Epithelial cell of proximal tubule (primary cell): Measurements from ENCODE around the gene MOB3A. TPM values are rescaled to one million over a fixed set of nuclear protein-coding genes. Genes with fewer than 3 reads are reported as not detected.

Source experiments
- DNase-seq: peaks from one replicate; pipeline ENCODE4 v3.0.0-alpha.2; 2011; ENCODE audit warnings: low read depth
- H3K4me3 ChIP-seq: 2 replicates; pipeline ENCODE4 v1.5.1; 2011; ENCODE audit warnings: low read depth, mild to moderate bottlenecking, low read length
- total RNA-seq: library from RNA; depleted of rRNA; stranded (reverse); fragments of >200 nt; gene quantifications from 2 replicates; pipeline ENCODE4 v1.2.3, GENCODE V29; 2015
- TF ChIP-seq, protein P1 (sequence below): conservative IDR thresholded peaks from 2 replicates; pipeline ENCODE4 v1.5.1; 2012; ENCODE audit warnings: low read depth, mild to moderate bottlenecking, low read length

Gene MOB3A
- total RNA-seq, 1 donor from 2014 or later = 29.9 TPM

DNA sequence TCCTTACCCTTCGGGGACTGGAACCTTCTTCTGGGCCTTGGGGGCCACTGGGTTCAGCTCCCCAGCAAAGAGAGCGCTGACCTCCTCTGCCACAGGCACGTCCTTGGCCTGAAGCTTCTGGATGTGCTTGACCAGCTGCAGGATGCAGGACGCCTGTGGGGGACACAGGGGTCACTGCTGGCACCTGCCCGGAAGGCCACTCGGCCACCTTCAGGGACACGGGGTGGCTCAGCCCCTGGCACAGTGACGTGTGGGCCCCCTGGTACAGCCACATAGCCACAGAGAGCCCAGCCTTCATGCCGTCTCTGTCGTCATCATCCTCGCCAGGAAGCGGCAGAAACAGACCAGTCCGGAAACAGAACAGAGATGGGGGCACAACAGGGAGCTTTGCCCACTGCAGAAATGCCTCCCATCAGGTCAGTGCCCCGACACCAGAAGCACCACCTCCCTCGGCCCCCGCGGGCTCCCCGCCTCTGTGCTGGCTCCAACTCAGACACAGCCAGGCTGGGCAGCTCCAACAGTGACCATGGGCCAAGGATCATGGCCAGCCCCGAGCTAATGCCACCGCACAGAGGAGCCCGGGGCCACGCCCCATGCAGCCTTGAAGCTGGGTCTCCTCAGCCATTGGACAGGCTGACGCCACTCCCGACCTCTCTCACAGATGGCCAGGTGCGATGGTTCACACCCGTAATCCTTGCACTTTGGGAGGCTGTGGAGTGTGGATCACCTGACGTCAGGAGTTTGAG, 21.3 kb upstream of the MOB3A start:
- H3K4me3 ChIP-seq = no peak overlapping the region
- TF ChIP-seq, protein P1, sequence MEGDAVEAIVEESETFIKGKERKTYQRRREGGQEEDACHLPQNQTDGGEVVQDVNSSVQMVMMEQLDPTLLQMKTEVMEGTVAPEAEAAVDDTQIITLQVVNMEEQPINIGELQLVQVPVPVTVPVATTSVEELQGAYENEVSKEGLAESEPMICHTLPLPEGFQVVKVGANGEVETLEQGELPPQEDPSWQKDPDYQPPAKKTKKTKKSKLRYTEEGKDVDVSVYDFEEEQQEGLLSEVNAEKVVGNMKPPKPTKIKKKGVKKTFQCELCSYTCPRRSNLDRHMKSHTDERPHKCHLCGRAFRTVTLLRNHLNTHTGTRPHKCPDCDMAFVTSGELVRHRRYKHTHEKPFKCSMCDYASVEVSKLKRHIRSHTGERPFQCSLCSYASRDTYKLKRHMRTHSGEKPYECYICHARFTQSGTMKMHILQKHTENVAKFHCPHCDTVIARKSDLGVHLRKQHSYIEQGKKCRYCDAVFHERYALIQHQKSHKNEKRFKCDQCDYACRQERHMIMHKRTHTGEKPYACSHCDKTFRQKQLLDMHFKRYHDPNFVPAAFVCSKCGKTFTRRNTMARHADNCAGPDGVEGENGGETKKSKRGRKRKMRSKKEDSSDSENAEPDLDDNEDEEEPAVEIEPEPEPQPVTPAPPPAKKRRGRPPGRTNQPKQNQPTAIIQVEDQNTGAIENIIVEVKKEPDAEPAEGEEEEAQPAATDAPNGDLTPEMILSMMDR = no peak
- DNase-seq = no peak

DNA sequence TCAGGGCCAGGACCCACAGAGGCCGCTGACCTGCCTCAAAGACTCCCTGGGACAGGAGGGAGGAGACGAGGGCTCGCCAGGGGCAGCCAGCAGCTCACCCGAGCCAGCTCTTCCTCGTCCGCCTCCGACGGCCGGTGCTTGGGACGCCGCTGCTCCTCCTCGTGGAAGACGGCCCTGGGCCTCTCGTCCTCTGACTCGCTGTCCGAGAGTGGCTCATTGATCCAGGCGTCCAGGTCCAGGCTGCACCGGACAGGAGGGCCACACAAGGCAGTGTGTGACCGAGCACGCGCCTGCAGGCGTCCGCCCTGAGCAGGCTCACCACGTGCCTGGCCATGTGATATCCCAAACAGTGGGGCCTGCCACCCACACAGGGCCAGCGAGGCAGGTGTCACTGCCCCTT, 20.4 kb upstream of the MOB3A start:
- TF ChIP-seq, protein P1 = no peak
- no peak overlapping the region for H3K4me3 ChIP-seq
- DNase-seq = no peak

DNA sequence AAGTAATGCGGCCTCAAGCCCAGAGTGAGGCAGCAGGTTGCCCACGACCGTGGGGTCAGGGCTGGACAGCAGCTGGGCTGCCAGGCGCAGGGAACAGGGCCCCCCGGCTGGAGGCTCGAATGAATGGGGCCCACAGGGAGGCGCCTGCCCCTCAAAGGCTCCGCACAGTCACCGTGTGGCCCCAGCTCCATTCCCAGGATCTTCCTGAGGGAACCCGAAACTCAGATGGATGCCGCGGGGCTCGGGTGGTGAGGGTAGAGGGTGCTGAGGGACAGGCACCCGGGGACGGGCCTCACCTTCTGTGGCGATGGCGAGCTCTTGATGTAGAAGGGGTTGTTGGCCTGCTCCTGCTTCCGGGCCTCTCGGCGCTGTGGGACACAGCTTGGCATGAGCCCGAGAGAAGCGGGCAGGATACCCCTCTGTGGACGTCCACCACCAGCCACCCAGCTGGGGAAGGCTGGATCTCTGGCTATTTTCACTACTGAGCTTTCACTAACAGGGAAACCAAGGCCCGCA, 19.8 kb upstream of the MOB3A start:
- H3K4me3 ChIP-seq = no peak overlapping the region
- TF ChIP-seq, protein P1 = no peak
- DNase-seq = no peak

DNA sequence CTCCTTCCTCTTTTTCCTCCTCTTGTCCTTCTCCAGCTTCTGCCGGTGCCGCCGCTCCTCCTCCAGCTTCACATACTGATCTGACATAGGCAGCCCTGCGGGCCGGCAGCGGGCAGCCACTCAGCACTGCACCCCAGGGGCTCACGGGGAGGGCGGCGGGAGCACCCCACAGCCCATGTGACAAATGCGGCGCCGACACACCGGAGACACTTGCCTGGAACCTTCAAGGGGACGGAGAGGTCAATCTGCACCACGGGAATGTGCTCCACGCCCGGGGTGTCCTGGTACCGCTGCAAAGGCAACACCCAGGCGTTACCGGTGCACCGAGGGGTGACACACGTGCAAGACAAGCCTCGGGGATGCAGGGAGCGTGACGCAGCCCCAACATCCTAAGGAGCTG, 19.2 kb upstream of the MOB3A start:
- TF ChIP-seq, protein P1 = no peak
- DNase-seq = no peak
- H3K4me3 ChIP-seq = no peak overlapping the region

DNA sequence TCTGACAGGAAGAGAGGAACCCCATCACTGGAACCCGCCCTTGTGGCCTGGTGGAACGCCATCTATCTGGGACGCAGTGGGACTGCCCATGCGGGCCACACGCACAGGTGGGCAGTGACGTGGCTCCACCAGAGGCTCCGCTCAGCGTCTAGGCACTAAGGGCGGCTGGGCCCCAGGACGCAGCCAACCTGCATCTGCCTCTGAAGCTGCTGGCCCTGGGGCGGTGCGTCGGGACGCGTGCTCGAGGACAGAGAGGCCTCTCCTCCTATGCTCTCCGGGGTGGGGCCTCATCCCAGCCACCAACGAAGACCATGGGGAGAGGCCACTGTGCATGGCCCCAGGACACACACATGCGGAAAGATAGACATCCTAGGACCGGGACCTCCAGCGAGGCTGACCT, 18.7 kb upstream of the MOB3A start:
- no peak for DNase-seq
- TF ChIP-seq, protein P1 = no peak
- no peak overlapping the region for H3K4me3 ChIP-seq

DNA sequence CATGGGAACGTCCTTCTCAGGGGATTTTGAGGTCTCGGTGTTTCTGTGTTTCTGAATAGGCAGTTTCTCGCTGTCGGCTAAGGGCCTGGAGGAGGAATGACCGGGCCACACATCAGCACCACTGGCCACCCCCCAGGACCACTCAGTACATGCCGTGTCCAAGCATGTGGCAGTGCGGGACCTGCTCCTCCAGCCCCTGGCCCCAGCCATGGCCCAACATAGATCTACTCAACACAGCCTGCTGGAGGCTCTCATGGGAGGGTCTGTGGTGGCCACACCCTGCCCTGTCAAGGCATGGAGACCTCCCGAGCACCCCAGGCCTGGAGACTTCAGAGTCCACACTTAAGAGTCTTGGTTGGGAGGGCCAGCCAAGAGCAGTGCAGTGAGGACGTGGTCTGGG, 18.1 kb upstream of the MOB3A start:
- H3K4me3 ChIP-seq = no peak overlapping the region
- TF ChIP-seq, protein P1 = no peak
- no peak for DNase-seq
